OCI-LY7 (cell line): ENCODE data around the gene LONRF2.

Experiments used
- CTCF ChIP-seq: fragments of 200-600 bp; sonication (generic); conservative IDR thresholded peaks from 2 replicates; pipeline ENCODE4 v1.5.1; 2014; ENCODE audit warnings: mild to moderate bottlenecking, antibody characterized with exemption, low read length, moderate library complexity, mixed read lengths
- EZH2phosphoT487 ChIP-seq: fragments of 200-600 bp; sonication (generic); IDR thresholded peaks from 2 replicates; pipeline ENCODE4 v1.6.1; 2018; ENCODE audit warnings: low read depth, borderline replicate concordance, mild to moderate bottlenecking, mixed run types, antibody characterized with exemption, low read length, moderate library complexity, mixed read lengths

DNA sequence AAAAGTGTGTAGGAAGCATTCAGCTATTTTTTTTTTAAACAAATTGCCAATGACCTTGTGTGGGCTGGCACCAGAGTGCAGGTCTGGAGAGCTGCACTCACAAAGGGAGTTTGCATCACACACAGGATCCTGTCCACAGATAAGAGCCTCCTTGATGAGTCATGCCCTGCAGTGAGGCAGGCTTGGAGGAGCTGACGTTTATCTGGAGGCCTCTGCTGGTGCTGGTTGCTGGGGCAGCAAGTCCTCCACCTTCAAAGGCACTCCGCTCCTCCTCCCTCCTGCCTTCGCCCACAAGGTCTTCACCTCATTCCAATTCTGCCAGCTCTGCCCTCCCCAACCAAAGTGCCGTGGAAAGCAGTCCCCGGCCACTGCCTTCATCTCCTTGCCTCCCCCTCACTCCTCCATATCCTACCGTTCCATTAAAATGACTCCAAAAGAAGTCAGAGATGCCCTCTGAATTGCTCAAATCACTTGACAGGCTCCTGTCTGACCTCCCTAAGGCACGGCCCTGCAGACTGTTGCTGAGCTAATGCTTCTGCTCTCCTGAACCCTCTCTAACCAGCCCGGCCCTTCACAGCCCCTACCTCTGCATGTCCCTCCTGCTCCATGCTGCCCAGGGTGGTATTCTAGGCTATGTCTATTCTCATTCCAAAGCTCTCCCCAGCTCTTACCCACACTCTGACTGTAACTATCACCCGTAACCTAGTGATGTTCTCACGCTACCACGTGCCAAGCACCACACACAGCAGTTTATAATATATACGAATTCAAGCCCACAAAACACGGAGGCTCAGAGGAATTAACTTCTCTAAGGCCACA is 30.9 kb downstream of the LONRF2 start:
- TF ChIP-seq CTCF (no peak), EZH2phosphoT487 (no peak)
